Stromal cell of bone marrow (primary cell): ENCODE results near the gene GALNT9.
"Not testable (repeated sequence)": the region's sequence is repeated elsewhere in the genome, so short reads cannot be mapped to it uniquely, and the experiment has no call there.

Experiments
- DNase-seq: peaks from one replicate; pipeline ENCODE4 v3.0.0-alpha.2; 2012; ENCODE audit warnings: low read depth

Gene GALNT9

DNA sequence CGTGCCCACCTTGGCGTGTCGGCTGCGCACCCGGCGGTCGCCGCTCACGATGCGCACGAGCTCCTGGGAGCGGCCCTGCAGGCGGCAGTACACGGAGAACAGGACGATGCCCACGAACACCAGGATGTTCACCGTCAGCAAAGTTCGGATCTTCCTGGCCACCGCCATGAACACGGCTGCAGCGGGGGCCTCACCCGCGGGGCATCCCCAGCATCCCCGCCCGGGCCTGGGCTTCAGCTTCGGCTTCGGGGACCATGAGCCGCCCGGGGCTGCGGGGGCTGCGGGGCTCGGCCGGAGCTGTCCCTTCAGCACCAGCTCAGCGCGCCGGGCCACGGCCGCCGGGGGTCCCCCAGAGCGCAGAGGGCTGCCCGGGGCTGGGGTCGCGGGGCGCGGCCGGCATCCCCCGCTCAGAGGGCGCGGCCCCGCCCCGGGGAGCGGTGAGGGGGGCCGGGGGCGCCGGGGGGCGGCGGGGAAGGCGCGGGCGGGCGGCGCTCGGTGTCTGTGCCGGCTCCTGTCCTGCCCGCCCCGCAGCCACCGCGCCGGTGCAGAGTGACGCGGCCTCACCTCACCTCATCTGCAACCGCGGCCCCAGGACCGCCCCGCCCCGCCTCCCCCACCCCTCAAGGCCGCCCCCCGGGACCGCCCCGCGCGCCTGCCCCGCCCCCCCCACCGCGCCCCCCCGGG, at the start of gene GALNT9:
GALNT9 (minus strand) TSS at position 554 of the 684 bp plus-strand sequence; CDS start at position 168, 386 bp downstream.
- no peak for DNase-seq

GRCh38 chr12:132379057-132379456, 49.7 kb upstream of the GALNT9 start:
- DNase-seq, result not testable (repeated sequence)

- DNase-seq, result no peak
Measured at GRCh38 chr12:132377147-132377546, 47.8 kb upstream of the GALNT9 start.

GRCh38 chr12:132376464-132376830, 47.1 kb upstream of the GALNT9 start:
- DNase-seq, result no peak

- DNase-seq, result no peak
Measured at GRCh38 chr12:132375747-132376463, 46.5 kb upstream of the GALNT9 start.

- DNase-seq, result no peak
Measured at GRCh38 chr12:132374612-132375445, 45.4 kb upstream of the GALNT9 start.

- no peak for DNase-seq
Measured at GRCh38 chr12:132373901-132374611, 44.7 kb upstream of the GALNT9 start.

DNA sequence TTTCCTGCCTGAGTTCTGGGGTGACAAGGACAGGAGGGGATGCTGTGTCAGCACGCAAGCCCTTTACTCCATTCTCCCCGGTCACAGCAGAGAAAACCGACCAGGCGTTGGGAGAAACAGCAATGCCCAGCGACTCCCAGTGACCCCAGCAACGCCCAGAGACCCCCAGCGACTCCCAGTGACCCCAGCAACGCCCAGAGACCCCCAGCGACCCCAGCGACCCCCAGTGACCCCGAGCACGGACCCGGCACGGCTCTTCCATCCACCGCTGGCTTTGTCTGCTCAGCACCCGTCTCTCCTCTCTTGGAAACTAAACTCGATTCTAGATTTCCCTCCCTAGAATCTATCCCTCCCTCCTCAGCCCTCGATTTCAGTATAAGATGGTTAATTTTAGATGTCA, 38.5 kb upstream of the GALNT9 start:
- DNase-seq, result no peak

- DNase-seq, result no peak
Measured at GRCh38 chr12:132367071-132367851, 37.9 kb upstream of the GALNT9 start.

GRCh38 chr12:132366341-132366861, 37.0 kb upstream of the GALNT9 start:
- no peak for DNase-seq

DNA sequence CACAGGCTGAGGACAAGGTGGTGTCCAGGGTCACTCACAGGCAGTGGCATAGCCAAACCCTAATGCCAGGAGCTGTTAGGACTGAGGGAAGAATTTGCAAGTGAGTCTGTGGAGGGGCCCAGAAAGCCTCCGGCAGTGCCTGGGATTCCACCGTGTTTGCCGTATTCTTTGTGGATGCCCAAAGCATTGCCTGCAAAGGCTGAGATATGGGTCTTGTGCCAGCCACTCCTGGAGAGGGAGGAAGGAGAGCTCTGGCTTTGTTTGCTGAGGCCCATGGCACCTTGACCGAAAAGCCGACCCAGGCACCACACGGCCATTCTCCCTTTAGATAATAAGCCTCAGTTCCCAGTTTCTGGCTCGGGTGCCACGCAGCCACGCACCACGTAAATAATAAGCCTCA, 35.8 kb upstream of the GALNT9 start:
- DNase-seq, result no peak

GRCh38 chr12:132364348-132364902, 35.0 kb upstream of the GALNT9 start:
- no peak for DNase-seq

DNA sequence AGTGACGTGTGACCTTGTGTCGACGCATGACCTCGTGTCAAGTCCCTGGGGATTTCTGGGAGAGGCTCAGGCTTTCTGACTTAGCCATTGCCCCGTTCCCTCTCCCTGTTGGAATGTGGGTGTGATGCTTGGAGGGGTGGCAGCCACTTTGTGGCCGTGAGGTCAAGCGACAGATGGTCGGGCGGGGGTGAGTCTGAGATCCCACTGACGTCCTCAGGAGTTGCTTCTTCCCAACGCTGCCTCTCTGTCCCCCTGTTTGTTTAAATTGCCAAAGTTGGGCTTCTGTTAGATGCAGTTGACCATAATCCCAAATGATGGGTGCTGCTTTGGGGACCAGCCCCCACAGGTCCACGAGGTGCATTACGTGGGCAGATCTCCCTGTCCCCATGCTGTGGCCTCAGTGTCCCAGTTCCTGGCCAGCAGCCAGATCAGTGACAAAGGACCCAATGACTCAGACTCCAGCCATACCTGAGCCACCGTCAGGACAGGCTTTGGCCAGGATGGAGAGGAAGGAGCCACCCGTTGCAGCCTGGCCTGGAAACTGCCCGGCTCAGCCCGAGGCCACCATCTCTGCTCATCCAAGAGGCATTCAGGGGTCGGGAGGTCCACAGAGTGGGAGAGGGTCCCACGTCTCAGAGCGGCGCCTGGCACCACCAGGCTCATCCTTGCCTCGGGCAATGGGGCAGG, 34.4 kb upstream of the GALNT9 start:
- DNase-seq, result no peak

DNA sequence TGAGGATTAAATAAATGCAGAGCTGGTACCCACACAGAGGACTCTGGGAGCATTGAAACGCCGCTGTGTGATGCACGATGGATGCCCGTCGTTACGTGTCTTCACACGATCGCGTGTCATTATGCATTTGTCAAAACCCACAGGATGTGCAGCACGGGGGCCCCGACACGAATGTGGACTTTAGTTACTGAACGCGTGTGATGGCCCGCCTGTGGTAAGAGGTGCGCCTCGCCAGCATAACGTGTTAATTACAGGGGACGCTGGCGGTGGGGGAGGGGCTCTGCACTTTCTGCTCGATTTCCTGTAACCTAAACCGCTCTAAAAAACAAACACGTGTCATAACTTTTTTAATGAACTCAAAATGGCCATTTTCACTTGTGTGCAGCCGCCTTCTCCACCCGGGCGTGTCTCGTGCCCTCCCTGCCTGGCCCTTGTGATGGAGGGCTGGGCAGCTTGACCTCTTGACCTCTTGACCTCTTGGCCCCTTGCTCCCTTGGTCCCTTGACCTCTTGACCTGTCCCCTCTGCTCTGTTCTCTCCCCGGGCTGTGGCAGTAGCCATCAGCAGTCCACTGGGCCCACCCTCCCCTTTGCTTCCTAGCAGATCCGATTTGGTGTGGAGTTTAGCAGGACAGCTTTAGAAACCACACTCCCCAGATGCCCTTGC, 33.7 kb upstream of the GALNT9 start:
- no peak for DNase-seq

- DNase-seq, result no peak
Measured at GRCh38 chr12:132360906-132361777, 31.8 kb upstream of the GALNT9 start.

DNA sequence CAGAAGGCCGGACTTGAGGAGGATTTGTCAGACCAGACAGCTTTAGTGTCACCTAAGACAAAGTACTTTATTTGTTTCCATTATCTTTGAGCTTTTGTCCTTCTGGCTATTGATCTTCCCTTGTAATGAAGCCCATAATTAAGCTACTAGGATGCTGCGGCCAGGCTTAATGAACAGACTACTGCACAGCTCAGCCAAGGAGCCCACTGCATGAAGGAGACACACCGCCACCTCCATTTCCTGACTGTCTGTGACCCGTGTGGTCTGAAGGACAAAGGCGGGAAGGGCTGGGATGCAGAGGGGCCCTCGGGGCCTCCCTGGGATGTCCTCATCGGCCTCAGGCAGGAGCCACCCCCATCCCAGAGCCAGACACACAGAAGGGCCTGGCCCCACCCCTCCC, 31.0 kb upstream of the GALNT9 start:
- no peak for DNase-seq

DNA sequence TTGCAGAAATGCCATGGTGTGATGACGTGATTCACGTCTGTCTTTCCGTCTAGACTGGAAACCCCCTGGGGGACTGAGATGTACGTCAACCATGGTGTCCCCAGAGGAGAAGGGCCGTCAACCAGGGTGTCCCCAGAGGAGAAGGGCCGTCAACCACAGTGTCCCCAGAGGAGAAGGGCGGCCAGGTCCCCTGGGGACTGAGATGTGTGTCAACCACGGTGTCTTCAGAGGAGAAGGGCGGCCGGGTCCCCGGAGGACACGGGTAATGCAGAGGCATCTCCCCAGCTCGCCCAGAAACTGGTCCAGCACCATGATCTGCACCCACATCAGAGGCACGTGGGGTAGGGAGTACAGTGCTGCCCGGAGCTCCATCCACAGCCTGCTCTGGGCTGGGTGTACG, 30.6 kb upstream of the GALNT9 start:
- no peak for DNase-seq

DNA sequence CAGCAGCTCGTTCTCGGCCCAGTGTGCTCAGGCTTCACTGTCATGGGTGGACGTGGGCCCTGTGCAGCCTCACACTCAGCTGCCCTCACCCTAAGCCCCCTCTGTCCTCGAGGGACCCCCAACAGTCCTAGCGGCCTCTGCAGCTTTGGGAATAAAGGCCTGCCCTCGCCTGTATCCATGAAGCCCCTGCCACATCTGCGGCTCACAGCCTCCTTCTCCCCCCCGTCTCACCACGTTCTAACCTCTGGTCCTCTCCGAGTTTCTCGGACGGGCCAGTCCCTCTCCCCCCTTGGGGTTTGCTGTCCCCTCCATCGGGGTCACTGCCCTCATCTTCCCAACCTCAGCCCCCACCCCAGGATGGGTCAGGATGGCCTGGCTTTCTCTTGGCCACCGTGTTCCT, 30.2 kb upstream of the GALNT9 start:
- no peak for DNase-seq
